Epithelial cell of esophagus (primary cell): ENCODE data around the gene MACROD1.

Experiments
- DNase-seq: peaks from one replicate; pipeline ENCODE4 v3.0.0; 2010; ENCODE audit warnings: low read depth
- H3K4me3 ChIP-seq: 2 replicates; pipeline ENCODE4 v1.5.1; 2011; ENCODE audit warnings: mild to moderate bottlenecking, low read length, control low read depth
- TF ChIP-seq, protein P1 (sequence below): IDR thresholded peaks from 2 replicates; pipeline ENCODE4 v1.5.1; 2011; ENCODE audit warnings: low read depth, mild to moderate bottlenecking, low read length, control low read depth, inconsistent platforms; ENCODE audit not compliant: insufficient read depth; ENCODE audit errors: missing control alignments

MACROD1 gene

DNA sequence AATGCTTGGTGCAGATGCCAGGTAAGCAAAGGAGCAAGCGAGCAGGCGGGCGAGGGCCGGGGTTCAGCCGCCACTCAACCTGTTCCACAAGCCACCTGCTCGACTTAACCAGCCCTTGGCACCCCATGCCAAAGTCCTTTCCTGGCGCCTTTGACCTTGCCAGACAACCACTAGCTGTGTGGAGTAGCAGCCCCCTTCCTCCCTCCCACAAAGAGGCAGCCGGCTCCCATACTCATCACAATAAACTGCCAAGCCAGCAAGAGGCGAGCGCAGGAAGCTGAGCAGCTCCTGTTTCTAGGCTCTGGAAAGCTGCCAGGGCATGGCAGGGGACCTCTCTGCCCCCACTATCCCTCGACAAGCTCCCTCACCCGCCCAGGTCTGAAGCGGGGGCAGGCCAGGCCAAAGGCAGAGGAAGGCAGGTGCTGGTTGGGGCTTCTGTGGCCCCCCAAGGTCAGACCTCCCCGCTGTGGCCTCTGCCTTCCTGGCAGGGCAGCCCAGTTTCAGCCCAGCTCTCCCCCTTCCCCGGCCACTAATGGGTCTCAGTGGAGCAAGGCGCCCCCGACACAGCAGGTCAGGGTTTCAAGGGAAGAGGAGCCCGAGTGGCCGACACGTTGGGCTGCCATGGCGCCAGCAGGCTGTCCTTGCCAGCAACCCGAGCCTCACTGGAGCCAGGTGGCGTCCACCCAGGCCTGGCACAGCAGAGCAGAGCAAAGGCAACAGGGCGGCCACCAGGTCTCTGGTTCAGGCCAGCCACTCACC, 15.3 kb downstream of the MACROD1 start:
- TF ChIP-seq, protein P1, sequence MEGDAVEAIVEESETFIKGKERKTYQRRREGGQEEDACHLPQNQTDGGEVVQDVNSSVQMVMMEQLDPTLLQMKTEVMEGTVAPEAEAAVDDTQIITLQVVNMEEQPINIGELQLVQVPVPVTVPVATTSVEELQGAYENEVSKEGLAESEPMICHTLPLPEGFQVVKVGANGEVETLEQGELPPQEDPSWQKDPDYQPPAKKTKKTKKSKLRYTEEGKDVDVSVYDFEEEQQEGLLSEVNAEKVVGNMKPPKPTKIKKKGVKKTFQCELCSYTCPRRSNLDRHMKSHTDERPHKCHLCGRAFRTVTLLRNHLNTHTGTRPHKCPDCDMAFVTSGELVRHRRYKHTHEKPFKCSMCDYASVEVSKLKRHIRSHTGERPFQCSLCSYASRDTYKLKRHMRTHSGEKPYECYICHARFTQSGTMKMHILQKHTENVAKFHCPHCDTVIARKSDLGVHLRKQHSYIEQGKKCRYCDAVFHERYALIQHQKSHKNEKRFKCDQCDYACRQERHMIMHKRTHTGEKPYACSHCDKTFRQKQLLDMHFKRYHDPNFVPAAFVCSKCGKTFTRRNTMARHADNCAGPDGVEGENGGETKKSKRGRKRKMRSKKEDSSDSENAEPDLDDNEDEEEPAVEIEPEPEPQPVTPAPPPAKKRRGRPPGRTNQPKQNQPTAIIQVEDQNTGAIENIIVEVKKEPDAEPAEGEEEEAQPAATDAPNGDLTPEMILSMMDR: no peak
- no peak for DNase-seq
- H3K4me3 ChIP-seq: no peak overlapping the region

DNA sequence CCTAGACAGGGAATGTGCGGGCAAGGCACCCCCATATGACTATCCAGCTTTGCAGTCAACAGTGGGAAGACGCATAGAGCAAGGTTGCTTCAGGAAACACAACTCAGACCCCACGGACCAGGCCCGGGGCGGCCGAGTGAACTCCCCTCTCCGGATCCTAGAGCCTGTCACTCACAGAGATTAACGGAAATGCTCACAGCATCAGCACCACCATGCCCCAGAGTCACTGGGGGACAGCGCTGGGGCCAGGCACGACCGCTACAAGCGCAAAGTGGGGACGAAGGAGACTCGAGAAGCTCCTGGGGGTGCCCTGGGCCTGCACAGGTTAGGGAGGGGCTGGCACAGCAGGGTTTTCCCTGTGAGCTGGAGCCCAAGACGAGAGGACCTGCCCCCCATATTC, 15.9 kb downstream of the MACROD1 start:
- no peak overlapping the region for H3K4me3 ChIP-seq
- DNase-seq: no peak
- TF ChIP-seq, protein P1: no peak

DNA sequence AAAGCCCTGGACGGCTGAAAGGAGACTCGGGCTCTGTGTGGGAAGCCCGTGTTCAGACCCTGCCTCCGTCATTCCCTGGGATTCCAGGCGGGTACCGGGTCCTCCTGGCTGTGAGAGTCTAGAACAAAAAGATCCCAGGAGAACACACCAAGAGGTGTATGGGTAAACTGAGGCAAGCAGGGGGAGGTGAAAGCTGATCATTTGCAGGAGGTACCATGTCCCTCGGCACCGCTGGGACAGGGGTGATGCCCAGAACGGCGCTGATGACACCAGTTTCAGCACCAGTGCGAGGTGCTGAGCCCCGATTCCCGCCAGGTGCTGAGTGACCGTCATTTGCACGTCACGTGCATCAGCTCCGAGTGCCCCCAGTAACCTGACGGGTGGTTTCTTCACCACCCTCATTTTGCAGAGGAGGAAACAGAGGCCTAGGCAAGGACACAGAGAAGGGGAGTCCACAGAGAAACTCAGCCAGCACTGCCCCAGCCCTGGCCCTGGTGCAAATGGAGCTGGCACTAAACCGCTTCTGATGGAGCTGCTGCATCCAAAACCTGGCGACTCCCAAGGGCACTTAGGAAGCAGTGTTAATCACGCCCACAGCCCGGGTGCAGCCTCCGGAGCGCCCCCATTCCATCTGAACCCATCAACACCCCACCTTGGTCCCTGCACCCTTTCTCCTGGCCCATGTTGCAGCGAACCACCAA, 16.8 kb downstream of the MACROD1 start:
- H3K4me3 ChIP-seq: no peak overlapping the region
- TF ChIP-seq, protein P1: no peak
- DNase-seq: no peak

DNA sequence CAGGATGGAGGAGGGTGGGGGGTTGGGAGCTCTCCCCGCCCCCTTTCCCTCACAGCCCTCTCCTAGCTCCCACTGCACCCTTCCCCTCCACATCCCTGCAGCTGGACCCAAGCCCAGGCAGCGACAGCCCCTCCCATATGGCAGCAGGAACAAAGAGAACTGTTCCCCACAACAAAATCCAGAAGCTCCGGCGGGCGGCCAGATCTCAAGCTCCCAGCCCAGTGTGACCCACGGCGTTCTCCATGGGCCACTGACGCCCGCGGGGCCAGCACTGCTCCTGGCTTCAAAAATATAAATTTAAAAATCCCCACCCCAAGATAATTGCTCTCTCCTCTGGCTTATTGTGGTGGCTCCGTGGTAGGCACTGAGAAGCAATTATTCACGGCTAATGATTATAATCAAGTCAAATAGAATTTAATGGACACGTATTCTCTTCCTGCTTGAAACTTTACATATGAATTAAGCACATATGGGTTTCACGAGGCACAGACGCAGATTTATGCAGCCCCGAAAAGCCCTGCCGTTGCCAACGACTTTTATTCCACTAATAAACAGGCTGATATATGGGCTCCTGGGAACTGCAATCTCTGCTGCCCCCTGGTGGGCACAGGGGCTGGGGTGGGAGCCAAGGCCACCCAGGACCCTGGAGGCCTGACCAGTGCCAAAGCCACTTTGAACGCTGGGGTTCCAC, 17.5 kb downstream of the MACROD1 start:
- TF ChIP-seq, protein P1: peak; percentile 92
- H3K4me3 ChIP-seq: no peak overlapping the region
- peak; percentile 66 for DNase-seq

DNA sequence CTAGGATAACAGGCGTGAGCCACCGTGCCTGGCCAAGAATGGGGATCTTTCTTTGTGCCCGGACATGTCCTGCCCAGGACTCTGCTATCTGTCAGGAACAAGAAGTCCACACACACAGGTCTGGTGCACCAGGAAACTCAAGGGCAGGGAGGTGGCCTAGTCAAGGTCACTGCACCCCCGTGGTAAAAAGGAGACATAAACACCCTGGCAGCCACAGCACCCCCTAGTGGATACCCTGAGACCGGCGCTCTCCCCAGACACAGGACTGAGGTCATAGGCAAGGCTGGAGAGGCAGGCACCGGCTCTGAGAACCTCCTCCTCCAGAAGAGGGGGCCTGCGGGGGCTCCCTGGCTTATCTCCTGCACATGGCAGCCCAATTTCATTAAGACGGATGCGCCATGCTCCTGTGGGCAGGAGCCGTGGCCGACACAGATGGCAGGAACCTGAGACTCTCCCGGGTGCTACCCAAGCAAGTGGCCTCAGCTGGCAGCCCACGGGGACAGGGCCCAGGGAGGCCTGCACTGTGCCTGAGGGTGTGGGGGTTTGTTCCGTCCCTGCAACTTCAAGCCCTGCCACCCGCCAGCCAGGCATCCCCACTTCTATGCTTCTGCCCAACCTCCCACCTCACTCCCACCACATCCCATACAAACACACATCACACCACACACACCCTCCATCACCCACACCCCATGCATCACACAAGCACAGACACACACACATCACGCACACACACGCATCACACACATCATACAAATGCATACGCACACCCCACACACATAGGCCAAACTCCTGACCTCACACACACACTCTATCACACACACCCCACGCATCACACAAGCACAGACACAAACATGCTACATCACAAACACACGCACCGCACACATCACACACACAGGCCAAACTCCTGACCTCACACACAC, 19.6 kb downstream of the MACROD1 start:
- TF ChIP-seq, protein P1: peak; percentile 72
- H3K4me3 ChIP-seq: no peak overlapping the region
- DNase-seq: peak; percentile 66
